GM20431 (cell line): ENCODE measurements around the gene PRAMEF11.

ENCODE experiments used
- in situ Hi-C: fragments of 300-500 bp; cut with MseI, MboI; formaldehyde crosslinking; loops from one replicate; pipeline ENCODE4 v1.15.0; 2020; ENCODE audit warnings: low sequenced_read_pairs; ENCODE audit not compliant: unreplicated experiment

PRAMEF11 gene

GRCh38 chr1:12775443-12775842 lies 55.8 kb downstream of the PRAMEF11 start:
- in situ Hi-C loops: no loop called here

DNA sequence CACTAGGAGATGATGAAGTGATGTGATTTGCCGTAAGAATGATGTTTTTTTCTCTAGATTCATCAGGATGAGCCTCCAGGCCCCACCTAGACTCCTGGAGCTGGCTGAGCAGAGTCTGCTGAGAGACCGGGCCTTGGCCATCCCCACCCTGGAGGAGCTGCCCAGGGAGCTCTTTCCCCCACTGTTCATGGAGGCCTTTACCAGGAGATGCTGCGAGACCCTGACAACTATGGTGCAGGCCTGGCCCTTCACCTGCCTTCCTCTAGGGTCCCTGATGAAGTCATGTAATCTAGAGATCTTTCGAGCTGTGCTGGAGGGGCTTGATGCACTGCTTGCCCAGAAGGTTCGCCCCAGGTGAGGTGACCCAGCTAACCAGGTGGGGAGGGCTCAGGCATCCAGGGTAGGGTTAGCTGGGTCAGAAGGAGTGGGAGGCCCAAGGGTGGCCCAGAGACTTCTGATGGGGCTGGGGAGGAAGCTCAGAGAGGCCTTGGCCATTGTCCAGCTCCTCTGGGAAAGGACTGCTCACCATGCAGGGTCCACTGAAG lies 56.3 kb downstream of the PRAMEF11 start:
- in situ Hi-C loops: no loop called here
